Keratinocyte (primary cell): ENCODE results near the gene TOP1. TPM values are rescaled to one million over a fixed set of nuclear protein-coding genes. Genes with fewer than 3 reads are reported as not detected.

Source experiments
- DNase-seq: peaks from one replicate; pipeline ENCODE4 v3.0.0-alpha.2; 2011; ENCODE audit warnings: low read depth, missing footprints, low spot score
- FAIRE-seq: peaks from 2 replicates; lab custom pipeline; 2011; peaks lifted over from hg19 to GRCh38; lab: Jason Lieb, UNC
- H2AFZ ChIP-seq: 2 replicates; pipeline ENCODE4 v1.6.0; 2012; ENCODE audit warnings: low read length, control low read depth, inconsistent platforms; ENCODE audit not compliant: control insufficient read depth
- H3K27ac ChIP-seq: 2 replicates; pipeline ENCODE4 v1.5.1; 2011; ENCODE audit warnings: low read length; ENCODE audit not compliant: control insufficient read depth, insufficient read depth
- H3K27me3 ChIP-seq: 3 replicates; pipeline ENCODE4 v1.6.0; 2011; ENCODE audit warnings: low read length; ENCODE audit not compliant: control insufficient read depth, insufficient read depth; ENCODE audit errors: extremely low read depth
- H3K36me3 ChIP-seq, 2 experiments: 2 replicates in 1 of 2; 3 replicates in 1 of 2; pipeline ENCODE4 v1.5.1; 2011; ENCODE audit warnings: low read length in 2 of 2, mild to moderate bottlenecking in 1 of 2; ENCODE audit not compliant: control insufficient read depth in 2 of 2, insufficient read depth in 2 of 2; ENCODE audit errors: extremely low read depth in 1 of 2
- H3K4me1 ChIP-seq: 3 replicates; pipeline ENCODE4 v1.5.1; 2011; ENCODE audit warnings: low read length; ENCODE audit not compliant: control insufficient read depth, insufficient read depth; ENCODE audit errors: extremely low read depth
- H3K4me2 ChIP-seq: 3 replicates; pipeline ENCODE4 v1.6.0; 2011; ENCODE audit warnings: low read depth, low read length; ENCODE audit not compliant: control insufficient read depth, insufficient read depth; ENCODE audit errors: extremely low read depth
- H3K4me3 ChIP-seq, 3 experiments: fragments of 200-600 bp in 1 of 3; sonication (generic) in 1 of 3; 2 replicates in 2 of 3; 3 replicates in 1 of 3; pipeline ENCODE4 v1.5.1; 2011 to 2016; ENCODE audit warnings: low read length in 3 of 3, mild to moderate bottlenecking in 3 of 3, control low read depth in 2 of 3, inconsistent platforms in 1 of 3, low read depth in 1 of 3, mixed read lengths in 1 of 3, mixed run types in 1 of 3, moderate library complexity in 1 of 3; ENCODE audit not compliant: control insufficient read depth in 2 of 3, insufficient read depth in 2 of 3; ENCODE audit errors: extremely low read depth in 1 of 3
- H3K79me2 ChIP-seq: 2 replicates; pipeline ENCODE4 v1.6.0; 2012; ENCODE audit warnings: low read length; ENCODE audit not compliant: control insufficient read depth, insufficient read depth
- H3K9ac ChIP-seq: 3 replicates; pipeline ENCODE4 v1.6.0; 2011; ENCODE audit warnings: low read length; ENCODE audit not compliant: control insufficient read depth, insufficient read depth; ENCODE audit errors: extremely low read depth
- H3K9me1 ChIP-seq: 3 replicates; pipeline ENCODE4 v1.6.0; 2011; ENCODE audit warnings: low read length; ENCODE audit not compliant: control insufficient read depth, insufficient read depth; ENCODE audit errors: extremely low read depth
- H3K9me3 ChIP-seq: 2 replicates; pipeline ENCODE4 v1.5.1; 2012; ENCODE audit warnings: low read depth, low read length; ENCODE audit not compliant: control insufficient read depth
- H4K20me1 ChIP-seq: 3 replicates; pipeline ENCODE4 v1.6.0; 2011; ENCODE audit warnings: low read length; ENCODE audit not compliant: control insufficient read depth, insufficient read depth; ENCODE audit errors: extremely low read depth
- CTCF ChIP-seq, 3 experiments: IDR thresholded peaks in 1 of 3; conservative IDR thresholded peaks in 1 of 3; optimal IDR thresholded peaks in 1 of 3; 2 replicates in 2 of 3; 3 replicates in 1 of 3; pipeline versions ENCODE3 to v1.5.1; 2011; ENCODE audit warnings: low read length in 3 of 3, mild to moderate bottlenecking in 3 of 3, moderate library complexity in 2 of 3, control low read depth in 1 of 3, inconsistent platforms in 1 of 3; ENCODE audit not compliant: insufficient read depth in 2 of 3; ENCODE audit errors: extremely low read depth in 1 of 3
- EZH2 ChIP-seq: IDR thresholded peaks from one replicate; pipeline ENCODE4 v1.6.1; 2012; ENCODE audit warnings: inconsistent platforms, mild to moderate bottlenecking, low read length, moderate library complexity
- dilution Hi-C: fragments of 300-500 bp; cut with MboI; formaldehyde crosslinking; loops from one replicate; pipeline ENCODE4 v1.7.0; 2020; ENCODE audit warnings: low sequenced_read_pairs; ENCODE audit not compliant: extremely low pct_ligation_motif_present
- polyA plus RNA-seq, 5 experiments: library from polyadenylated mRNA; depleted of rRNA in 3 of 5; stranded (reverse) in 3 of 5; stranded (forward) in 1 of 5; unstranded in 1 of 5; fragments of >200 nt; gene quantifications; 1 replicate in 1 of 5; 2 replicates in 3 of 5; 3 replicates in 1 of 5; pipeline versions ENCODE4 v1.2.1 to v1.2.3, GENCODE V29; 2011 to 2012; ENCODE audit warnings: missing spikeins in 2 of 5, low read depth in 1 of 5, low replicate concordance in 1 of 5

The TOP1 gene
- polyA plus RNA-seq, 1 donor (not counting 4 experiments of a cell fraction or from before 2014, with no cell fraction given): 25.2 TPM

DNA sequence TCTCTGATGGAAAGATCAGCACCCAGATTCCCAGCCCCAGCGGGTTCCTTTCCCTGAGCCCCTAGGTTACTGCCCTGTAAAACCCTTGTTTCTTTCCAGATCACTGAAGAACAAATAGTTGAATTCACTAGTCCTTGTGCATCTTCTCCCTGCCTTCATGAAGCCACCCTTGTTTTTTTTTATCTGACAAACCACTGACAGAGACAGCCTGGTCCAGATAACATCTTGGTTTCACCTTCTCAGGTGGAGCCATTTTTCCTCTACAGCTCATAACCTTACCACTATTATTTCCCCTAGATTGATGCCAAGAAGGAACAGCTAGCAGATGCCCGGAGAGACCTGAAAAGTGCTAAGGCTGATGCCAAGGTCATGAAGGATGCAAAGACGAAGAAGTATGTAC is 92.8 kb downstream of the TOP1 start:
- FAIRE-seq: no peak
- peaks cover 47 to 59% of the 10 kb centered on the region in 2 experiments for H3K36me3 ChIP-seq

GRCh38 chr20:41123631-41124030 is 95.0 kb downstream of the TOP1 start:
- H3K9ac ChIP-seq: no peak overlapping the region
- no peaks in the 10 kb centered on the region for H3K9me3 ChIP-seq
- H3K27ac ChIP-seq: no peak overlapping the region
- H3K79me2 ChIP-seq: no peaks in the 10 kb centered on the region
- H2AFZ ChIP-seq: no peak overlapping the region
- no peaks in the 10 kb centered on the region for H3K27me3 ChIP-seq
- peaks cover 46 to 49% of the 10 kb centered on the region in 2 experiments for H3K36me3 ChIP-seq
- no peak overlapping the region for H3K4me3 ChIP-seq
- no peak for TF ChIP-seq EZH2
- no peak for TF ChIP-seq CTCF (optimal IDR thresholded peaks at IDR 0.05 in 1 of 3, IDR thresholded peaks at IDR 0.05 in 1 of 3, conservative IDR thresholded peaks at IDR 0.05 in 1 of 3; ENCODE audit: extremely low read depth in 1 of 3, insufficient read depth in 2 of 3, low read length in 3 of 3)
- H3K4me1 ChIP-seq: no peaks in the 10 kb centered on the region
- no peaks in the 10 kb centered on the region for H4K20me1 ChIP-seq
- DNase-seq: no peak
- H3K4me2 ChIP-seq: no peak overlapping the region
- dilution Hi-C loops: no loop called here
- H3K9me1 ChIP-seq: no peaks in the 10 kb centered on the region
- no peak for FAIRE-seq

More for the DNA sequence above, 92.8 kb downstream of the TOP1 start:
- no peaks in the 10 kb centered on the region for H3K9me3 ChIP-seq
- H3K79me2 ChIP-seq: no peaks in the 10 kb centered on the region
- no peak overlapping the region for H3K4me2 ChIP-seq
- H3K27me3 ChIP-seq: no peaks in the 10 kb centered on the region
- no peaks in the 10 kb centered on the region for H3K9me1 ChIP-seq
- TF ChIP-seq EZH2 (no peak), CTCF (optimal IDR thresholded peaks at IDR 0.05 in 1 of 3, IDR thresholded peaks at IDR 0.05 in 1 of 3, conservative IDR thresholded peaks at IDR 0.05 in 1 of 3; ENCODE audit: extremely low read depth in 1 of 3, insufficient read depth in 2 of 3, low read length in 3 of 3) (no peak)
- no peak overlapping the region for H3K9ac ChIP-seq
- no peak overlapping the region for H3K27ac ChIP-seq
- no peak for DNase-seq
- H3K4me3 ChIP-seq: no peak overlapping the region
- H4K20me1 ChIP-seq: no peaks in the 10 kb centered on the region
- H3K4me1 ChIP-seq: no peaks in the 10 kb centered on the region
- dilution Hi-C loops: no loop called here
- H2AFZ ChIP-seq: no peak overlapping the region
